ENCODE data around the gene BAG5.
"Not testable (repeated sequence)": the region's sequence is repeated elsewhere in the genome, so short reads cannot be mapped to it uniquely, and the experiment has no call there.

Gene BAG5

GRCh38 chr14:103534576-103535061 lies 27.8 kb downstream of the BAG5 start:
- DNase-seq (ENCODE audit: low read depth): no peak

DNA sequence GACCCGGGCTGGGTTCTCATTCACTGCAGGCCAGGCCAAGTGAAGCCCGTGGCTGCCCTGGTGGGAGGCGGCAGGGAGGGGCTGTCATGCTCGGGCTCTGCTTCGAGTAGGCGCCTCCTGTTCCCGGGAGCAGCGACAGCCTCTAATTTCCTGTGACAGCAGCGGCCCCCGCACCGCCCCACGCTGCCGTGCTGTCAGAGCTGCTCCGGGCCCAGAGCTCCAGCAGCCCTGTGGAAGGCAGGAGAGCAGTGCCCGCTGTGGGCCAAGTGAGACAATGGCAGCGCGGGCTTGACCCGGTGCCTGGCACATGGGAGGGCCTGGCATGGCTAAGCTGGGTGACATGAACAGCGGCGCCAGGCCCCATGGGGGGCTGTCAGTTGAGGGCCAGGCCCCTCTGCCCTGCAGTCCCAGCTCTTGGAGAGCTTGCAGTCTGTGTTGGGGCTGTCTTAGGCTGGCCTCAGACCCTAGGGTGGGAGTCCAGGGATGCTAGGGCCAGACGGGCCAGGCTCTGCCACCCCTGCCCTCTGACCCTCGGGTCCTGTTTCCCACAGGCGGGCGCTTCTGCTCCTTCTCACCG lies 28.4 kb downstream of the BAG5 start:
- DNase-seq (ENCODE audit: low read depth): no peak

GRCh38 chr14:103533137-103533998 lies 29.1 kb downstream of the BAG5 start:
- no peak for DNase-seq (ENCODE audit: low read depth)

DNA sequence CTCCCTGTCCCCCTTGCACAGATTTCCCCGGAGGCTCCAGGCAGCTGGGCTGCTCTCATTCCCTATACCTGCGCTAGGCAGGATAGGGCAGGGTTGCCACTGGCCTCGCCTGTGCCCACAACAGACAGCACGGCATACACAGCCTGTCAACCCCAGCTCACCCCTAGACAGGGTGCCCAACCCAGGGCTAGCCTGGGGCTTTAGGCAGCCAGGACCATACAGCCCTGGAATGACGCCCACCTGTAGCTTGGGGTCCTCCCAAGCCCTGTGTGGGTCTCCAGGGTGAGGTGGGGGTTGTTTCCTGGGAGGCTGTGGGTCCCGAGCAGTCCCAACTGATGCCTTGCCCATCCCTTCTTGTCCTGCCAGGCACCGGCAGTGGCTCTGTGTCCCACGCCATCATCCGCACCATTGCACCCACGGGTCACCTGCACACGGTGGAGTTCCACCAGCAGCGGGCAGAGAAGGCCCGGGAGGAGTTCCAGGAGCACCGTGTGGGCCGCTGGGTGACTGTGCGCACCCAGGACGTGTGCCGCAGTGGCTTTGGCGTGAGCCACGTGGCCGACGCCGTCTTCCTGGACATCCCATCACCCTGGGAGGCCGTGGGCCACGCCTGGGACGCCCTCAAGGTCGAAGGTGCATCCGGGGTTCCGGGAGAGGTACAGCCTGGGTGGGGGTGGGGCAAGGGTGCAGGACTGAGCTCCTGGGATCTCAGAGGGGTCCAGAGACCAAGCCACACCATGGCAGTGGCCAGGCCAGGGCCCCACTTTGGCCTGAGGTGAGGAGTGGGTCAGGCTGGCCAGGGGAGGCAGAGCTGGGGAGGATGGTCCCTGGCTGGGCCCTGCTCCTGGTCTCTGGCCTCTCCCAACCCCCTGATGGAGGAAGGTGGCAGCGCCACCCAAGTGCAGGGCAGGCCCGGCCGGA lies 30.0 kb downstream of the BAG5 start:
- DNase-seq (ENCODE audit: low read depth): no peak

GRCh38 chr14:103531421-103532215 lies 30.8 kb downstream of the BAG5 start:
- no peak for DNase-seq (ENCODE audit: low read depth)

GRCh38 chr14:103530831-103531230 lies 31.6 kb downstream of the BAG5 start:
- no peak for DNase-seq (ENCODE audit: low read depth)

DNA sequence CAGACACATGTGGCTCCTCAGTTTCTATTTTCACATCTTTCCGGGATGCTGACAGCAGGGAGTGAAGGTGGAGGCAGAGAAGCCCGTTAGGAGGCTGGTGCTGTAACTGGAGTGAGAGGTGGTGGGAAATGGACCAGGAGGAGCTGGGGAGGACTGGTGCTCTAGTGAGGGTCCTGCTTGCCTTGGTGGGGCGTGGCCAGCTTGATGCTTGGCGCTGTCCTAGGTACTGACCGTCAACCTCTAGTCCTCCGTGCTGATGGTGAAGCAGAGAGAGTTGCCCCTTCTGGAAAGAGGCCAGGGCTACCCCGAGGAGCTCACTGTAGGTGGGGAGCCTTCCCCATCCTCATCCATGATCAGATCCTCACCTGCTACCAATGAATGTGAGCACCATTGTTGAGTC lies 32.1 kb downstream of the BAG5 start:
- DNase-seq (ENCODE audit: low read depth): no peak

- no peak for DNase-seq (ENCODE audit: low read depth)
These were observed 32.8 kb downstream of the BAG5 start for GRCh38 chr14:103529383-103530365.

DNA sequence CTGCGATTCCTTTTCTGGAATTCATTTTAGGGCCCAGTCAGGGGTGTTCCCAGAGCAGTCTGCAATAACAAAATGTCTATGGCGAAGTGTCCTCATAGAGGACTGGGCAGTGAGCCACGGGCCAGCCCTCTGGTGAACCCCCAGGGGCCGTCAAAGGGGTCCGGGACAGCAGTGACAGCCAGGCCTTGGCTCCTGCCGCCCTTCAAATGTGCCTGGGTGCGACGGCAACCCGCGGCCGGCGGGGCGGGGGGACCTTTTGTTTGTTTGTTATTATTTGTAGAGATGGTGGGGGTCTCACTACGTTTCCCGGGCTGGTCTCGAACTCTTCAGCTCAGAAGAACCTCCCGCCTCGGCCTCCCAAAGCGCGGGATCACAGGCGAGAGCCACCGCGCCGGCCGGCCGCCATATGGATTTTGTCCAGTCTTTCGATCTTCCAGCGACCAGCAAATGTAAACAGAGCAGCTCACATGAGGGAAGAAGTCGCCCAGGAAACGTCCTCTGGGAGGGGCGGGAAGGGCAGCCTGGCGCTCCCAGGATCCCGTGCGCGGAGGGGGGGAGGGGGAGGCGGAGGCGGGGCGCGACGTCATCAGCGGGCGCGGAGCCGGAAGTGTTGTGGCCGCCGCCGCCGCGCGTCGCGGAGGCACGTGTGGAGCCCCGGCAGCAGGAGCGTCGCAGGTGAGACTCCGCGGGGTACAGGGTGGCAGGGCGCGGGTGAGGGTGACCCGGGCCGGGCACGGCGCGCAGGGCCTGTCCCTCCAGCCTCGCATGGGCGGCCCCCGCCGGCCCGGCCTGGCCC lies 33.7 kb downstream of the BAG5 start, which contains the start of gene TRMT61A:
TRMT61A (plus strand) TSS at position 610 of the 796 bp plus-strand sequence. CDS start 783 bp downstream, outside the sequence.
- DNase-seq (ENCODE audit: low read depth): peak; percentile 70

- DNase-seq (ENCODE audit: low read depth): no peak
These were observed 34.3 kb downstream of the BAG5 start for GRCh38 chr14:103528146-103528586.

- DNase-seq (ENCODE audit: low read depth): no peak
These were observed 34.9 kb downstream of the BAG5 start for GRCh38 chr14:103527408-103528145.

- no peak for DNase-seq (ENCODE audit: low read depth)
These were observed 35.6 kb downstream of the BAG5 start for GRCh38 chr14:103526914-103527248.

GRCh38 chr14:103526247-103526913 lies 36.1 kb downstream of the BAG5 start:
- DNase-seq (ENCODE audit: low read depth): no peak

DNA sequence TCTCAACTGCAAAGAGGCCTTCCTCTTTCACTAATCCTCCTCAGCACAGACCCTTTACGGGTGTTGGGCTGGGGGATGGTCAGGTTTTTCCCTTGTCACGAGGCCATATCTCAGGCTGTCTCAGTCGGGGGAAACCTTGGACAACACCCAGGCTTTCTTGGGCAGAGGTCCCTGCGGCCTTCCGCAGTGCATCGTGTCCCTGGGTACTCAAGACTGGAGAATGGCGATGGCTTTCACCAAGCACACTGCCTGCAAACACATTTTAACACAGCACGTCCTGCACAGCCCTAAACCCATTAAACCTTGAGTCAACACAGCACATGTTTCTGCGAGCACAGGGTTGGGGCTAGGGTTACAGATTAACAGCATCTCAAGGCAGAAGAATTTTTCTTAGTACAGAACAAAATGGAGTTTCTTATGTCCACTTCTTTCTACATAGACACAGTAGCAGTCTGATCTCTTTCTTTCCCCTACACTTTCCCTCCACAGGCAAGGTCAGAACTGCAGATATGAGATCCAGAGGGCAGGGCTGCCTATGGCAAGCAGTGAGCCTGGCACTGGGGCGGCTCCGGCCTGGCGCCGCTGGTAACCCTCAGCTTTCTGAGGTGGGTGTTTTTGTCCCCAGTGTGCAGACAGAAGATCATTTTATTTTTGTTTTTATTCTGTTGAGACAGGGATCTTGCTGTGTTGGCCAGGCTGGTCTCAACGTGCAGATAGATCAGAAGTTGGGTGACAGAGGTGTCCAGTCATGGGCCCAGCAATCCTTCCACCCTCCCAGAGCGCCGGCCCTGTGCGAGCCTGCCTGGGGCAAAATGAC lies 36.8 kb downstream of the BAG5 start:
- not testable (repeated sequence) for DNase-seq (ENCODE audit: low read depth)

DNA sequence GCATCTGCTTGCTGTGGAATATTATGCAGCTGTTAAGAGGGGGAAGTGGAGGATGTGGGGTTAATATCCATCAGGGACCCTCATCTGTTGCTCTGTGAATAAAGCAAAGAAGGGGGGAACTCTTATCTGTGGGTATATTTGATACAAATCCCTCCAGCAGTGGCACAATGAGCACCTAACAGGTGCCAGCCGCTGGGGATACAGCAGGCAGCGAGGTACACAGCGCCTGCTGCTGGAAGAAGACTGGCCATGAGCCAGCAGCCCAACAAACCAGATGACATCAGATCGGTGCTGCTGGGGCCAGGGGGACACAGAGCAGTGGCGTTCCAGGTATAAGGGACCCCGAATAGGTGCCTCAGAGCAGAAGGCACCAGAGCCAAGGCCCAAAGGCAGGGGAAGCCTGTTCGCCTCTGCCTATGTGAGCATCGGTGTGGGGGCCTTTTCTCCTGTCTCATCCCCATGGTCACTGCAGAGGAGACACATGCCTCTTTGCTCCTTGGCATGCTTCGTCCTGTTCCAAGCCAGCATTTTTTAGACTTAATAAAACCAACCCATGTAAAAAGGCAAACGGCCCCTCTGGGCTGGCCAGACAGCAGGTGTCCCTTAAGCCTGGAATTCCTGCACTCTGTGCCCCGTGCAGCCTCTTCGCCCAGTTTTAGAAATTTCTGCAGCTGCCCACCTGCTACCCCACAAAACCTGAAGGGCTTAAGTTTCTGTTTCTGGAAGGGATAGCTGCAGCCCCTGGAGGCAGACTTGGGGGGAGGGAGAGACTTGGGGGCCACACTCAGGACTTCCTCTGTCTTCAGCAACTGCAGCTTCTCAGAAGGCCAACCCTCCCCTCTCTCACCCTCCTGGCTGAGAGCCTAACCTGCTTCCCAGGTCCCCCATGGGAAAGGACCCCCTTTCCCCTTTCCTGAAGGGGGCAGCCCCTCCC lies 38.2 kb downstream of the BAG5 start:
- no peak for DNase-seq (ENCODE audit: low read depth)

GRCh38 chr14:103523575-103523954 lies 38.9 kb downstream of the BAG5 start:
- DNase-seq (ENCODE audit: low read depth): no peak
